ENCODE measurements around the gene LIF.
"Not testable (repeated sequence)": the region's sequence is repeated elsewhere in the genome, so short reads cannot be mapped to it uniquely, and the experiment has no call there.

Gene LIF

DNA sequence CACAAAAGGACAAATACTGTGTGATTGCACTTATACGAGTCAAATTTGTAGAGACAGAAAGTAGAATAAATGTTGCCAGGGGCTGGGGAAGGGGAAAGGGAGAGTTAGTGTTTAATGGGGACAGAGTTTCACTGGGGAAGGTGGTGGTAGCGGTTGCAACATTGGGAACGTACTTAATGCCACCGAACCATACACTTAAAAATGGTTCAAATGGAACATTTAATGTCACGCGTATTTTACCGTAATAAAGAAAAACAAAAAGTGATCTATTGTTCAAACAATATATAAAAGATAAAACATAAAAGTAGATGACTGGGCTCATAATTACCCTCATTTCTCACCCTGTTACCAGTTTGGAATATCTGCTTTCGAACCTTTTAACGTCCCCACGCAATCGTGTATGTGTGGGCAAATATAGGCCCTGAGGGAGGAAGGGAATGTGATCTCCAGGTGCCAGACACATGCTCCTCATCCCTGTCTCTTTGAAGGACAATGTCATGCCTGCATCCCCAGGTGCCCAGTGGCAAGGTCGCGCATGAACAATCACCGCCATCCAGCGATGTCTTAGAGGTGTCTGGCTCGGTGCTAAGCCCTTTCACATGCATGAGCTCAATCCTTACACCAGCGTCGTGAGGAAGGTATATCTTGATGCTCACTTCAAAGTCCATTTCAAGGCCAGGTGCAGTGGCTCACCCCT is 35.3 kb downstream of the LIF start:
- no peak for DNase-seq (ENCODE audit: low read depth in 1 of 2, low spot score in 1 of 2)

DNA sequence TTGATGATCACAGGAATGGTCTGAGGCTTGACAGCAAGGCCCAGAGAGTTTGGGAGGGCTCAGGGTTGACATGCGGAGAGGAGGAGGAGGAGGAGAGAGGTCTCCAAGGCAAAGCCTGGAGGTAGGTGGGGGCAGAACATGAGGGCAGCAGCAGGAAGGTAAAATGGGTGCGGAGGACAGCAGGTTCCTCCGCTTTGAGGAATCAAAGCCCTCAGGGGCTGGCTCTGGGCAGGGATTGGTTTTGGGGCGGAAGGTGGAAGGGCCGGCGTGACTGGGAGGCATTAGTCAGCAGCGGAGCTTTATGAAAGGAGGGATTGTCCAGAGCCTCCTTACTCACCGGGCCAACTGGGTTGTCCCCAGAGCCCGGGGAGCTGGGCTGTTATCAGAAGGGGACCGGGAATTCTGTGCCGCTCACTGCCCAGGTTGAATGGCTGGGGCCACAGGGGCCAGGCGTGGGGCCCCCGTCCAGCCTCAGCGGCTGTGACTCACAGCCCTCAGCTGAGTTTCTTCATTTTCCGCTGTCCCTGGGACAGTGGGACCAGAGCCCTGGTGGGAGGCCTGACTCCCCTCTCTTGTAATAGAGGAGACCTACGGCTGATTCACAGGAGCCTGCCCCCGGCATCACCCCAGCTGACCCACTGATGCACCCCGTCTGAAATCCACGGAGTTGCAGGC is 36.2 kb downstream of the LIF start:
- no peak for DNase-seq (ENCODE audit: low read depth in 1 of 2, low spot score in 1 of 2)

DNA sequence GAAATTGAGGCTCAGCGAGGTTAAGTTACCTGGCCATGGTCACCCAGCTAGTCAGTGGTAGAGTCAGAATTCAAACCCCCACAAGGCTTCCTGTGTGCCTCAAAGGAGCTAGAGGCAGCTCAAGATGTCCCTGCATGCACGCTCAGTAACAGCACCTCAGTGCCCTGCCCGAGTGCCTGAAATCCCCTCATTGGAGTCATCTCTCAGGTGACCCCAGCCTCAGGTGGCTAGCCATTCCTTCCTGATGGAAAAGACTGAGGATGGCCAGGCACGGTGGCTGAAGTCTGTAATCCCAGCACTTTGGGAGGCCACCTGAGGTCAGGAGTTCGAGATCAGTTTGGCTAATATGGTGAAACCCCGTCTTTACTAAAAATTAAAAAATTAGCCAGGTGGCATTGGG is 36.9 kb downstream of the LIF start:
- DNase-seq (ENCODE audit: low read depth in 1 of 2, low spot score in 1 of 2), result no peak

DNA sequence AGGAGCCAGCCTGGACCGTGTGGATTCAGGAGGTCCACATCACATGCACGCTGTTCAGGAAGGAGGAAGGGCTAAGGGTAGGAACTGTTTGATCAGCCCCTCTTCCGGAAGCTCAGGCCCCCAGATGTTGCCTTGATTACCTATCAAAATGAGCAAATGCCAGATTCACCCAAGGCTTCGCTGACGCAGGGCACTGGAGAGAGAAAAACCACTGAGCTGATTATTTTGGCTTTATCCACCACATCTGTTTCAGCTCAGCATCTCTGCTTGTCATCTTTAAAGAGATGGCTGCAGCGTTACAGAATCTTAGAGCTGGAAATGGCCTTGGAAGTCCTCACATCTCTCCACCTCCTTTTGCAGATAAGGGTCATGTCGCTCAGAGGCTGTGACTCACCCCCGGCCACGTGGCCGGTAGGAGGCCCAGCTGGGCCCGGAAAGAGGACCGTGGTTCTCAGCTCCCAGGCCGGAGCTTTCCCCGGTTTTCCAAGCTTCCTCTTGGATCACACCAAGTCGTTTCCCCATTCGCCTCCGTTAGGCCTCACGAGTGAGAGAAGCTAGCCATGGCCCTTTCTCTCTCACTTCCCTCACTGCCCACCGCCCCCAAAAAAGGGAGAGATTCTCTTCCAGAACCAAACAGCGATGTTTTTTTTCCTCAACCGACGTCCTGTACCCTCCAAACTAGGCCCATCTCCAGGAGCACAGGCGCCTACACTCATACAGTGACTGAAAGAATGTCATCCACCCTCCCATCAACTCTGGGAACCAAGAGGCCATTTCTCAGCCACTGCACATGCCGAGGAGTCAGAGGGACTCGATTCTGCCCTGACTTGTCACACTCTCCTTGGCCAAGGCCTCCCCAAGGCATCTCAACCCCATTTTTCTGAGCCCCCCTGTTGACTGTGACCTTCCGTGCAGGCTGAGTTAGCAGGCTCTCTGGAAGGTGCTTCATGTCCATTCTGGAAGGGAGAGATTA is 37.6 kb downstream of the LIF start:
- no peak for DNase-seq (ENCODE audit: low read depth in 1 of 2, low spot score in 1 of 2)

DNA sequence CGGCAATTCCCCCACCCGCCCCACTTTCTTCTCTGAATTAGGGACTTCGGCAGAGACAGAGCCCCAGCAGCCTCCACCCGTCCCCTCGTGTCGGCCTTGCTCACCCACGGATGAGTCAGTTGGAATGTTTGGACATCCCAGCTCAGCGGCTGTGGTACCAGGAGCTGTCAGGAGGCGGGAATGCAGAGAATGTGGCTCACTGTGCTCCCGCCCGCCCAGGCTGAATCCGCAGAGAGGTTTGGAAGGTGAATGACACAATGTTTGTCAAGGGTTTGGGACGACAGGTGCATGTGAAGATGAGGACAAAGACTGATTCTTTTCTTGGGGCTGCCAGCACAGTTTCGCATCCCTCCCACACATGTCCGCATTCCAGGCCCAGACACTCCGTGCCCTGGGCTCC is 39.6 kb downstream of the LIF start:
- no peak for DNase-seq (ENCODE audit: low read depth in 1 of 2, low spot score in 1 of 2)

DNA sequence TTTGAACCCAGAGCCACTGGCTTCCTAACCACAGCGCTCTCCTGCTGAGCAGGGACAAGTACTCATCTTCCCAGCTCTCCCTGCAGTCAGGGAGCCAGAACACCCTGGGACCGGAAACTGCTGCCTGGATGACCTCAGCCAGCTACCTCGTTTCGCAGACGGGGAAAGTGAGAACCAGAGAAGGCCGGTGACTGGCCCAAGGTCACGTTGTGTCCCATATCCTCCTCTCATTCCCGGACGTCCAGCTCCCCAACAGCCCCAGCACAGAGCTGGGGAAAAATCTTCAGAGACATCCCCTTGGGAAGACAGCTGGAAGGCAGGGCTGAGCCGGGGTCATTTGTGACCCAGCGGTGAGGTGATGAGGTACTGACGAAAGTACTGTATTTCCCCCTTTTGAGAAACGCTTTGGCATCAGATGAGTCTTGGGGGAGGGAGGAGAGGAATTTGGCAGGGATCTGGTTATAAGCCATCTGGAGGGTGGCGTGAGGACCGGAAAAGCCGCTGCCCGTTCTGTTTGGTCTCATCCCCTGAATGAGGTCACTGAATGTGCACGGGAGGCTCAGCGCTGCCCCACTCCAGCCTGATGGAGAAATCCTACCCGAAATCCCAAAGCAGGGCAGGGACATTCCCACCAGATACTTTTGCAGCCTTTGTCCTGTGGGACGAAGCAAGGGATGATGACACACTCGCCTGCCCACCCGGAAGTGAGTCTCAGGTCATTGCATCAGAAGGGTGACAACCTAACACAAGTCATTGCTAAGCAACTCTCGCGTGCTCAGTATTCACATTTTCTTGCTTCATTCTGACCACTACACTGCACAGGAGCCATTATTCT is 41.1 kb downstream of the LIF start:
- DNase-seq (ENCODE audit: low read depth in 1 of 2, low spot score in 1 of 2), result no peak

DNA sequence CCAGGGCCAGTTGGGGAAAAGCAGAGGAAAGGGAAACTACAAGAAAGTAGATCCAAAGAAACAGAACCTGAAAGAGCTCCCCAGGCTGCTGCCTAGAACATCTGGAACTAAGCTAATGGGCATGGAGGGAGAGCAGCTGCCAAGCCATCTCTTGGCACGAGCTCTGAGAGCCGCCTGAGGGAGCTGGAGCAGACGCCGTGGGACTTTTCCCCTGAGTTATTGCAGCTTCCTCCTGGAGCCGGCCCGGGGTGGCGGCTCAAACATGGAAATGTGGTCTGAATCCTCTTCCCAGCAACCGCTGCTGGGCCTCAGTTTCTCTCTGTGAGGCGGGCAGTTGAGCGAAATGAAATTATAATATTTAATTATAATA is 41.8 kb downstream of the LIF start:
- no peak for DNase-seq (ENCODE audit: low read depth in 1 of 2, low spot score in 1 of 2)

DNA sequence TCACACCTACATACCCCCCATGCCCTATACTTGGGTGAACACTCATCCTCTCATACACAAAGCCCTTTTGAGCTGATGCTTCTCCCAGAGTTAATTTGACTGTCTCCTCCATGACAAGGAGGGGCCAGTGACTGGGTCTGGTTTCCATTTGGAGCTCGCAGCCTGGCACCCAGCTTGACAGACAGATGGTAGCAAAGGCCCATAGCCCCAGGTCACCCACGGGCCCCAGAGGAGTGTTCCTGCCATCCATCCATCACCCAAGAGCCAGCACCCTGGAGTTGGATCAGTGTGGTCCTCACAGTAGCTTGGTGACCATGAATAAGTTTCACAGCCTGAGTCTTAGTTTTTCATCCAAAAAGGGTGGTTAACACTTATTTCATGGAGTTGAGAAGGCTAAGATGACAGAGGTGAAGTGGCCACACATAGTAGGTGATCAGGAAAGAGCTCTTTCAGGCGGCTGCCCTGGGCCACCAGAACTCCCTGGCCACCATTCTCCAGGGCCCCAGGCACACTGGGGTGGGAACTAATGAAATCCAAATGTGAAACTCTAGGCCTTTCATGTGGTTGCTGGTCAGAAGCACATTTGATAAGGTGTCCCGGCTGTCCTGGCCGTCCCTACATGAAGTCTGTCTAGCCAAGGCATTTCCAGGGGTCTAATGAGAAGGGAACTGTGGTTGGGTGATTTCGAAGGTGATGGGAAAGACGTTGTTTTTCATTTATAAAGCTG is 42.4 kb downstream of the LIF start:
- no peak for DNase-seq (ENCODE audit: low read depth in 1 of 2, low spot score in 1 of 2)

DNA sequence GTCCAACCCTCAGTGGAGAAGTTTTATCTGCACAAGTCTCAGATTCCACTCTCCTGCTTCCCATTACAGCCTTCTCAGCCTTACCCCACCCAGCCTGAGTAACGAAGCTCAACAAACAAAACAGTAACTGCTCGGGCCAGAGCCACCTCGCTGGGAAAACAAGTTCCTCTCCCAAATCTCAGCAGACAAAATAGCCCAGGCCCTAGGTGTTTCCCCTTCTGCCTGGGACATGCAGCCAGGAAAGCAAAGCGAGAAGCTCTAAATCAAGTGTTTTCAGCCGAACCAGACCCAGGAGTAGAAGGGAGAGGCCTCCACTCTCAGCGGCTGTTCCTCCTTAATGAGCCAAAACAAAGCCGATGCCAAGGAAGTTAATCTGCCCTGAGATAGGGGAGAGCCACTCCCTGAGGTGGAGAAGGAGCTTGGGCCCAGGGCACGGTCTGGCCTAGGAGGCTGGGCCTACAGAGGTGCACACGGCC is 44.0 kb downstream of the LIF start:
- no peak for DNase-seq (ENCODE audit: low read depth in 1 of 2, low spot score in 1 of 2)

DNA sequence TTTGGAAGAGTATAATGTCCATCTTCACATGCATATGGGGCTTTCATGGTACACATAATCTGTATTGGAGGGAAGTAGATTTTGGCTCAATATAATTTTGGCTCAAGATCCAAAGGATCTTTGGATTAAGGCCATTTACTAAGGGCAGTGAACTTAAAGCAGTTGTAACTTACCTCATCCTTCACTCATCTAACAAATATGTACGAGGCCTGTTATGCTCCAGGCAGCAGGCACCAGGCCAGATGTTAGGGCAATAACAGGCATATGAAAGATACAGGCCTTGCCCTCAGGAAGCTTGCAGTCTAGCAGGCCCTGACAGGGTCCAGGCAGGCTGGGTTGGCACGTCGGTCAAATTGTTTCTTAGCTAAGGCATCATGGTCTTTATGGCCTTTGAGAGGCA is 44.6 kb downstream of the LIF start:
- no peak for DNase-seq (ENCODE audit: low read depth in 1 of 2, low spot score in 1 of 2)

DNA sequence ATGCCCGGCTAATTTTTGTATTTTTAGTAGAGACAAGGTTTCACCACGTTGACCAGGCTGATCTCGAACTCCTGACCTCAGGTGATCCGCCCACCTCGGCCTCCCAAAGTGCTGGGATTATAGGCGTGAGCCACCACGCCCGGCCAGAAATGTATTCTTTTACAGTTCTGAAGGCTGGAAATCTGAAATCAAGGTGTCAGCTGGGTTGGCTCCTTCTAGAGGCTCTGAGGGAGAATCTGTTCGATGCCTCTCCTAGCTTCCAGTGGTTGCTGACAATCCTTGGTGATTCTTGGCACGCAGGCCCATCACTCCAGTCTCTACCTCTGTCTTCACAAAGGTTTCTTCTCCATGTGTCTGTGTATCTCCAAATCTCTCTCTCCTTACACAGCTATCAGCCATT is 45.7 kb downstream of the LIF start:
- DNase-seq (ENCODE audit: low read depth in 1 of 2, low spot score in 1 of 2), result not testable (repeated sequence)

DNA sequence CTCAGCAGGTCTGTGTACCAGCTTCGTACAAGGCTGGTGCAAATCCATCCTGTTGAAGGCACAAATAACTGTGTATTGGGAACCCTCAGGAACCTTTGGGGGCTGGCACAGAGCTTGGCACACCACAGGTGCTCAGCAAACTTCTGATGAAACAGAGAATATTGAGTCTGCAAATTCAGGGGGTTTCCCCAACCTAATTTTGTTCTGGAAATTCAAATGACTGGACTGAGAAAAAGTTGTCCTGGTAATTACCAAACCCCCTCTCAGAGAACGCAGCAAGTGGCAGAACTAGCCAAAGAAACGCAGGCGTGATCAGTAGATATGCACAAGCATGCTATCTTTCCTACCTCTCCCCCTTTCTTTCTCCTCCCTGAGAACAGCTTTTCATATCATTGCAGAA is 47.6 kb downstream of the LIF start:
- no peak for DNase-seq (ENCODE audit: low read depth in 1 of 2, low spot score in 1 of 2)

DNA sequence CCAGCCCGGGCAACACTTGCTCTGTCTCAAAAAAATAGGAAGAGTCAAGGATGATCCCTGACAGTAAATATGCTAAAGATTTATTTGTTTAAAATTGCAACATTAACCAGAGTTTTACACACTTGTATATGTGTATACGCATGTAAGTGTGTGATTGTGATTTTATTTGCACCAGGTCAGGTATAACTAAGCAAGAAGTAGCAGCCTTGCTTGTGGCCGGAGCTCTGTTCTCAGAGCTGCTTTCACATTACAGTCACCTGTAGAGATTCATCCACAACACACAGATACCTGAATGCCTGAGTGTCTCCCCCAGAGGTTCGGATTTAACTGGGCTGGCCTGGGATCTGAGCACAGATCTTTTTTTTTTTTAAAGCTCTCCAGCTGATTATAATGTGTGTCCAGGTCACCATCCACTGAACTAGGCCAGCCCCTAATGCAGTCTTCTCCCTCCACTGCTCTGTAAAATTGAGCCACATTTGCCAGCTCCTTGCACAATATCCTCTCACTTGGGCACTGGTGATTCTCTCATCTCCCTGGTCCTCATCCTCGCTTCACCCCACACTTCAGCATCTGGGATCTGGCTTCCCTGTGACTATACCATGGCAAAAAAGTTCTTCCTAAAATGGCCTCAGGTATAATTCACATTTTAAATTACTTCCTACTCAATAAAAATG is 48.3 kb downstream of the LIF start:
- no peak for DNase-seq (ENCODE audit: low read depth in 1 of 2, low spot score in 1 of 2)

DNA sequence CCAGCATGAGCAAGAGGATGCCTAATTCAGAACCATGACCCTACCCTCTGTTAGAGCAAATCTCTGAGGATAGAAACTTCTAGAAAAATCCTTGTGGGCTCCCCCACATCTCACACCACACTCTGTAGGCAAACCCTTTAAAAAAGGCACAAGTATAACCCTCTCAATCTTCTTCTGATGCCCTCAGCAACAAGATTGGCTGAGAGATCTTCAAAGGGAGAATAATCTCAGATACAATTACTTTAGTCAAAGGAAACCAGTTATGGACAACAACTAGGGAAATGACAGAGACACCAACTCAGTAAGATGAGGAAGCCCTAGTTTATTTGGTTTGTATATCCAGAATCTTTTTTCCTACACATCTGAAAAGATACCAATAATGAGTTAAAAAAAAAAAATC is 49.2 kb downstream of the LIF start:
- no peak for DNase-seq (ENCODE audit: low read depth in 1 of 2, low spot score in 1 of 2)

DNA sequence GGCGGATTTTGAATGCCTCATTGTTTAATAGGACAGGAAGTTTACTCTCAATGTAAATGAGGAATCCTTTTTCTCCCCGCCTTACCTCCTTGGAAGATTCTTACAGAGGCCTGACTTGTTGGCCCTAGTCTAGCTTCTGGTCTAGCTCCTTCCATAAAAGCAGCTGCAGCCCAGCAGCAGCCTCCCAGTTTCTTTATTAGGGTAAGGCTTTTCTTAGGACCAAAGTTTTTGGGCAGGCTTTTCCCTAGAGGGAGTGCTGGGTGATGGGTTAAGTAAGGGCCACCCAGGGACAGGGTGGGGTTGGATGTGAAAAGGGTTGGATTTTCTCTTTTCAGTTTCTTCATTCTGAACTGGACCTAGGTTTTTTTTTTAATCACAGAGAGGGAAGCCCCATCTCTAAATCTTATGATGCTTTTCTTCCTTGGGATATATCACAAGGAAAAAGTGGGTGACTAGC is 49.7 kb downstream of the LIF start:
- DNase-seq (ENCODE audit: low read depth in 1 of 2, low spot score in 1 of 2), result no peak

DNA sequence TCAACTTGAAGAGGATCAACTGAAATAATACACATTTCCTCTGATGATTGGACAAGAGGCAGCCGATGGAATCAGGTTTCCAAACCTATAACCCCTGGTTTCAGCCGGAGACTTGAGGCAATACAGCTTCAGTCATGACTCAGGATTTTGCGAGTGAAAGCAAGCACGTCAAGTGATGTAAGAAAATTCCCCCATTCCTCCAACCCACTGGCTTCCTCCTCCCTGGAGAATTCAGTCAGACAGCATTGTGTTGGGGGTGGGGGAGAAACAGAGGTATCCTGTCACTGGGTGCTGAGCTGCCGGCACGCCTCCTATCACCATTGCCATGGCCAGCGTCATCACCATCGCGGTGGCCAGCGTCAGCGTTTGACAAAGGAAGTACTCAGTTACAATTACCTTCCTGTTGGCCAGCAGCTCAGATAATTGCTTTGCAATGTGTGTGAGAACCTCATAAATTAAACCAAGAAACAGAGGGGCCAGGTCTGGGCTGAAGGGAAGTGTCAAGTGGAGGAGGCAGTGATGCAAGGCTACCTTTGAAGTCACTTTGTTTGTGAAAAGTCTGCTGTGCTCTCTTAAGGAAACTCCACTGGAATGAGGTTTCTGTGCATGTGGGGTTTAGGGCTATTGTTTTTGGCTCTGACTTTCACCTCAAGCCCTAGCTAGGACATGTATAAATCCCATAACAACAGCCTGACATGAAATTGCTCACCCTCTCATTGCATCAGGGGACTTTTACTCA is 50.2 kb downstream of the LIF start:
- peak; percentile 28 to 31 for DNase-seq (ENCODE audit: low read depth in 1 of 2, low spot score in 1 of 2)

DNA sequence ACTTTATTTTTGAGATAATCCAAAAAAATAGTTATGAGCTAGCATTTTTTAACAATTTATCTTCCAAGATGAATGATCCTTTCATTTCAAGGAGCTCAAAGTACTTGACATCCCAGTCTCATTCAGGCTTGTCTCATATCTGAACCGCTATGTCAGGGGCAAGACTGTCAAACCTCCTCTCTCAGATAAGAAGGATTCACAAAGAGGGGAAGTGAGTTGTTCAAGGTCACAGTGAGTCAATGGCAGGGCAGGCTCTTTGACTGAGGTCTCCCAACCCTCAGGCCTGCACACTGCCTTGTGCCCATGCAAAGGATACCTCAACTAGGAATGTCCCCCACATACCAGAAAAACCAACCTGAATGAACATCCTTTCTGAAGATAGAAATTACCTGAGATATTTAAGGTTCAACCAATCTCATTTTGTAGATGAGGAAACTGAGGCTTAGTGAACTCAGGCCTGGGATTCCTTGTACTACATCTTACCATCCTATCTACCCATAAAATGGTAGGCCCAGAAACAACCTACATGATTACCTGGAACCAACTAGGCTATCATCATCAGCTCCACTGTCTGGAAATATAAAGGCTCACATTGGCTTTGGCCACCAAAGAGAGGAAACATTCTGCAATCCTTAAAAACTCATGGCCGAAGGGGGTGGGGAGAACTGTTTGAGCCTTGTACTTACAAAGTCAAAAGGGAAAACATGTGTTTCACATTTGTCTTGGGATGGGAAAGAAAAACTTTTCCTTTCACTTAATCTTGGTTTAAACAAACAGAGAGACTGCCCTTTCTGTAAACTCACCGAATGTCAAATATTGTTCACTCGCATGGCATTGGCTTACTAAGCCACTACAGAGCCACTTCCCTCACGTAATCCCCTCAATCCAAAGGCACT is 51.1 kb downstream of the LIF start:
- DNase-seq (ENCODE audit: low read depth in 1 of 2, low spot score in 1 of 2), result no peak

All from activated CD4-positive, alpha-beta T cell treated with anti-CD3 and anti-CD28 coated beads, Interleukin-2, amount 50 U/mL, for 24 hours (primary cell).